Endothelial cell of umbilical vein (primary cell): ENCODE data around the gene CFAP97. TPM values are rescaled to one million over a fixed set of nuclear protein-coding genes. Genes with fewer than 3 reads are reported as not detected.

ENCODE experiments used
- BruUV-seq: library from RNA; stranded (reverse); fragments of 400-500 nt; replicated peaks from 2 replicates; lab custom pipeline; 2021; lab: Mats Ljungman, UMichigan
- CTCF ChIA-PET: fragments of 300-600, 350-600 bp; sonication (Branson Sonifier 250); formaldehyde crosslinking; loops from one replicate; lab custom pipeline; 2021; ENCODE audit warnings: antibody characterized with exemption, inconsistent platforms; lab: Charles Lee
- POLR2A ChIA-PET: fragments of 300-600, 350-600 bp; sonication (Branson Sonifier 250); formaldehyde crosslinking; loops from one replicate; lab custom pipeline; 2021; ENCODE audit warnings: antibody characterized with exemption, inconsistent platforms; lab: Charles Lee
- DNase-seq: peaks from one replicate; pipeline ENCODE4 v3.0.0-alpha.2; 2011; ENCODE audit warnings: low read depth, low spot score
- FAIRE-seq: peaks from 2 replicates; lab custom pipeline; 2011; peaks lifted over from hg19 to GRCh38; lab: Jason Lieb, UNC
- H2AFZ ChIP-seq: 2 replicates; pipeline ENCODE4 v1.6.0; 2012; ENCODE audit warnings: low read depth, low read length, control low read depth, inconsistent platforms
- H3K27ac ChIP-seq: 2 replicates; pipeline ENCODE4 v1.5.1; 2011; ENCODE audit warnings: low read depth, mild to moderate bottlenecking, control low read depth, low read length, moderate library complexity; ENCODE audit not compliant: insufficient read depth
- H3K27me3 ChIP-seq, 2 experiments: 2 replicates each; pipeline versions ENCODE4 v1.6.0 to v1.6.1; 2011; ENCODE audit warnings: low read length in 2 of 2, mixed read lengths in 1 of 2; ENCODE audit not compliant: control insufficient read depth in 2 of 2, insufficient read depth in 2 of 2
- H3K36me3 ChIP-seq, 2 experiments: 2 replicates in 1 of 2; 3 replicates in 1 of 2; pipeline ENCODE4 v1.5.1; 2011; ENCODE audit warnings: low read length in 2 of 2, mild to moderate bottlenecking in 1 of 2, moderate library complexity in 1 of 2; ENCODE audit not compliant: control insufficient read depth in 2 of 2, insufficient read depth in 2 of 2; ENCODE audit errors: extremely low read depth in 1 of 2
- H3K4me1 ChIP-seq: 3 replicates; pipeline ENCODE4 v1.5.1; 2011; ENCODE audit warnings: mild to moderate bottlenecking, low read length; ENCODE audit not compliant: control insufficient read depth, insufficient read depth; ENCODE audit errors: extremely low read depth
- H3K4me2 ChIP-seq: 2 replicates; pipeline ENCODE4 v1.6.1; 2011; ENCODE audit warnings: low read length, control low read depth, mixed read lengths; ENCODE audit not compliant: insufficient read depth
- H3K4me3 ChIP-seq, 3 experiments: fragments of 200-600 bp in 1 of 3; sonication (generic), shearing (Covaris generic) in 1 of 3; replicated peaks in 1 of 3; 2 replicates each; pipeline ENCODE4 v1.5.1; 2011 to 2016; ENCODE audit warnings: control low read depth in 3 of 3, low read length in 3 of 3, mild to moderate bottlenecking in 2 of 3, inconsistent platforms in 1 of 3, low read depth in 1 of 3, moderate library complexity in 1 of 3; ENCODE audit not compliant: insufficient read depth in 1 of 3
- H3K79me2 ChIP-seq: 2 replicates; pipeline ENCODE4 v1.6.0; 2012; ENCODE audit warnings: low read length, inconsistent platforms; ENCODE audit not compliant: control insufficient read depth, insufficient read depth
- H3K9ac ChIP-seq: replicated peaks from 2 replicates; pipeline ENCODE3; 2011; ENCODE audit warnings: low read length, control low read depth; ENCODE audit not compliant: insufficient read depth; ENCODE audit errors: extremely low read depth
- H3K9me1 ChIP-seq: replicated peaks from 3 replicates; pipeline ENCODE4 v1.6.0; 2011; ENCODE audit warnings: mild to moderate bottlenecking, low read length; ENCODE audit not compliant: control insufficient read depth, insufficient read depth; ENCODE audit errors: extremely low read depth
- H3K9me3 ChIP-seq: replicated peaks from 2 replicates; pipeline ENCODE4 v1.5.1; 2012; ENCODE audit warnings: low read length, inconsistent platforms; ENCODE audit not compliant: control insufficient read depth, insufficient read depth
- H4K20me1 ChIP-seq: replicated peaks from 2 replicates; pipeline ENCODE3; 2011; ENCODE audit warnings: mild to moderate bottlenecking, low read length; ENCODE audit not compliant: control insufficient read depth, insufficient read depth; ENCODE audit errors: extremely low read depth
- EZH2 ChIP-seq: IDR thresholded peaks from 2 replicates; pipeline ENCODE4 v1.6.1; 2012; ENCODE audit warnings: borderline replicate concordance, low read depth, mild to moderate bottlenecking, moderate library complexity, low read length, inconsistent platforms; ENCODE audit not compliant: severe bottlenecking
- FOS ChIP-seq: IDR thresholded peaks from 2 replicates; pipeline ENCODE4 v1.6.1; 2011; ENCODE audit warnings: mild to moderate bottlenecking, low read length, moderate library complexity, borderline replicate concordance; ENCODE audit not compliant: insufficient read depth
- GATA2 ChIP-seq: IDR thresholded peaks from 2 replicates; pipeline ENCODE4 v1.7.0; 2011; ENCODE audit warnings: low read depth, mild to moderate bottlenecking, moderate library complexity, mixed read lengths, low read length; ENCODE audit not compliant: insufficient read length, insufficient read depth
- JUN ChIP-seq: IDR thresholded peaks from 2 replicates; pipeline ENCODE4 v1.6.1; 2011; ENCODE audit warnings: borderline replicate concordance, low read depth; ENCODE audit not compliant: insufficient read length, insufficient read depth
- MYC ChIP-seq: IDR thresholded peaks from one replicate; pipeline ENCODE4 v1.6.1; 2011; ENCODE audit warnings: mild to moderate bottlenecking, low read depth, low read length
- POLR2A ChIP-seq: IDR thresholded peaks from 2 replicates; pipeline ENCODE4 v1.6.1; 2012; ENCODE audit warnings: low read depth, mild to moderate bottlenecking, control low read depth, low read length
- POLR2AphosphoS5 ChIP-seq: IDR thresholded peaks from 2 replicates; pipeline ENCODE4 v1.6.1; 2012; ENCODE audit warnings: low read depth, mild to moderate bottlenecking, control low read depth, low read length, moderate library complexity; ENCODE audit not compliant: insufficient read depth
- dilution Hi-C: fragments of 300-500 bp; cut with MboI; formaldehyde crosslinking; loops from one replicate; pipeline ENCODE4 v1.15.0; 2019; ENCODE audit warnings: low sequenced_read_pairs; ENCODE audit not compliant: extremely low pct_ligation_motif_present
- intact Hi-C: fragments of 100-400 bp; cut with micrococcal nuclease; formaldehyde crosslinking; loops from one replicate; pipeline ENCODE4 v1.10.0; 2022
- polyA plus RNA-seq, 4 experiments: library from polyadenylated mRNA; depleted of rRNA in 3 of 4; stranded (reverse) in 3 of 4; unstranded in 1 of 4; fragments of >200 nt; gene quantifications; 2 replicates each; pipeline versions ENCODE4 v1.2.1 to v1.2.3, GENCODE V29; 2011 to 2012; ENCODE audit warnings: missing spikeins in 1 of 4
- total RNA-seq: library from RNA; stranded (reverse); gene quantifications from 2 replicates; pipeline ENCODE4 v1.2.3, GENCODE V29; 2021
- TF ChIP-seq, protein P1 (sequence below), 2 donors: IDR thresholded peaks; 1 replicate in 1 of 2; 2 replicates in 1 of 2; pipeline ENCODE4 v1.5.1; 2011; ENCODE audit warnings: low read length in 2 of 2, mild to moderate bottlenecking in 2 of 2, moderate library complexity in 2 of 2, control low read depth in 1 of 2, inconsistent platforms in 1 of 2, low read depth in 1 of 2; ENCODE audit not compliant: insufficient read depth in 1 of 2; ENCODE audit errors: extremely low read depth in 1 of 2
- TF ChIP-seq, protein P2 (sequence below): IDR thresholded peaks from 2 replicates; pipeline ENCODE4 v1.6.1; 2011; ENCODE audit not compliant: insufficient read depth, insufficient read length

The CFAP97 gene
- total and polyA plus RNA-seq, 2 donors (not counting 3 experiments of a cell fraction or from before 2014, with no cell fraction given) = 5.3 to 22.4 TPM

DNA sequence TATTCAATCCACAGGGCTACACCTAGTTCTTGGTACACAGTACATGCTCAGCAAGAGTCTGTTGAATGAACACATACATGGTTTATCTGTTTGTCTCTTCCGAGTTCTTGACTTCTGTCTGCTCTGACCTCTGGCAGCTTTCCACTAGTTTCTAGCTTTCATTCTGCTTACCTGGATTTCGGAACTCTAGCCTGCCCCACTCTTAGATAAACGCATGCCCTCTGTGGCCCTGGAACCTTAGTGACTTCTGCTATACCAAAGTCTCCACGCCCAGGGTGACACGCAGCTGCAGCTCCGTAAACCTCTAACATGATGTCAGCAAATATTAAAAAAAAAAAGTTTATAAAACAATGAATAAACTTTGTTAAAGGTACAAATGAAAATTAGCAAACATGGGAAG is 62.0 kb downstream of the CFAP97 start:
- Histone ChIP-seq H3K4me3 (no peak overlapping the region), H3K9me3 (no peaks in the 10 kb centered on the region), H3K27ac (no peak overlapping the region), H3K27me3 (no peaks in the 10 kb centered on the region), H3K4me1 (peaks cover 13% of the 10 kb centered on the region), H4K20me1 (no peaks in the 10 kb centered on the region), H3K9me1 (no peaks in the 10 kb centered on the region), H3K79me2 (no peaks in the 10 kb centered on the region), H3K9ac (no peak overlapping the region), H3K4me2 (no peak overlapping the region), H2AFZ (no peak overlapping the region), H3K36me3 (no peaks in the 10 kb centered on the region)
- intact Hi-C loops (loop anchor here (2.0 to 10.0 kb wide), 5 partner anchors 61 to 896 kb away; partner anchors contain the start of genes CASP3, CFAP97 and PRIMPOL), dilution Hi-C loops (no loop called here)
- no TSS peak for BruUV-seq
- CTCF ChIA-PET = interaction anchor here (1.1 to 2.7 kb wide), 4 partner anchors 16 to 896 kb away, joined by 3 to 16 read pairs (median 4); no protein-coding TSS in a partner anchor
- POLR2A ChIA-PET = no interaction called here
- FAIRE-seq (no peak), DNase-seq (no peak)
- TF ChIP-seq POLR2AphosphoS5 (no peak), MYC (no peak)

- no TSS peak for BruUV-seq
- no peak overlapping the region for H2AFZ ChIP-seq
- H3K36me3 ChIP-seq = no peaks in the 10 kb centered on the region
Measured at GRCh38 chr4:185139736-185140135, 64.1 kb downstream of the CFAP97 start.

More at GRCh38 chr4:185139736-185140135, 64.1 kb downstream of the CFAP97 start:
- Histone ChIP-seq H3K9me3 (no peaks in the 10 kb centered on the region), H3K27me3 (no peaks in the 10 kb centered on the region), H3K9ac (no peak overlapping the region), H3K4me2 (no peak overlapping the region), H3K27ac (no peak overlapping the region), H3K4me3 (no peak overlapping the region), H3K9me1 (no peaks in the 10 kb centered on the region), H3K79me2 (no peaks in the 10 kb centered on the region), H3K4me1 (peaks cover 13% of the 10 kb centered on the region), H4K20me1 (no peaks in the 10 kb centered on the region)
- FAIRE-seq (no peak), DNase-seq (no peak)
- TF ChIP-seq EZH2 = no peak
- TF ChIP-seq, protein P1, sequence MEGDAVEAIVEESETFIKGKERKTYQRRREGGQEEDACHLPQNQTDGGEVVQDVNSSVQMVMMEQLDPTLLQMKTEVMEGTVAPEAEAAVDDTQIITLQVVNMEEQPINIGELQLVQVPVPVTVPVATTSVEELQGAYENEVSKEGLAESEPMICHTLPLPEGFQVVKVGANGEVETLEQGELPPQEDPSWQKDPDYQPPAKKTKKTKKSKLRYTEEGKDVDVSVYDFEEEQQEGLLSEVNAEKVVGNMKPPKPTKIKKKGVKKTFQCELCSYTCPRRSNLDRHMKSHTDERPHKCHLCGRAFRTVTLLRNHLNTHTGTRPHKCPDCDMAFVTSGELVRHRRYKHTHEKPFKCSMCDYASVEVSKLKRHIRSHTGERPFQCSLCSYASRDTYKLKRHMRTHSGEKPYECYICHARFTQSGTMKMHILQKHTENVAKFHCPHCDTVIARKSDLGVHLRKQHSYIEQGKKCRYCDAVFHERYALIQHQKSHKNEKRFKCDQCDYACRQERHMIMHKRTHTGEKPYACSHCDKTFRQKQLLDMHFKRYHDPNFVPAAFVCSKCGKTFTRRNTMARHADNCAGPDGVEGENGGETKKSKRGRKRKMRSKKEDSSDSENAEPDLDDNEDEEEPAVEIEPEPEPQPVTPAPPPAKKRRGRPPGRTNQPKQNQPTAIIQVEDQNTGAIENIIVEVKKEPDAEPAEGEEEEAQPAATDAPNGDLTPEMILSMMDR (IDR thresholded peaks at IDR 0.05; ENCODE audit: extremely low read depth in 1 of 2, insufficient read depth in 1 of 2, low read depth in 1 of 2, low read length in 2 of 2) = no peak
- TF ChIP-seq POLR2A = no peak
- TF ChIP-seq MYC = no peak
- no peak for TF ChIP-seq POLR2AphosphoS5
- TF ChIP-seq, protein P2, sequence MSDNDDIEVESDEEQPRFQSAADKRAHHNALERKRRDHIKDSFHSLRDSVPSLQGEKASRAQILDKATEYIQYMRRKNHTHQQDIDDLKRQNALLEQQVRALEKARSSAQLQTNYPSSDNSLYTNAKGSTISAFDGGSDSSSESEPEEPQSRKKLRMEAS = no peak
- no peak for TF ChIP-seq GATA2
- no peak for TF ChIP-seq FOS
- no peak for TF ChIP-seq JUN
- CTCF ChIA-PET = interaction anchor here (0.5 to 1.5 kb wide), 4 partner anchors 100 to 898 kb away, joined by 3 to 7 read pairs (median 4); no protein-coding TSS in a partner anchor
- POLR2A ChIA-PET = no interaction called here
- dilution Hi-C loops = no loop called here
- intact Hi-C loops = loop anchor here (5.0 to 10.0 kb wide), 4 partner anchors 63 to 898 kb away; partner anchors contain the start of genes CASP3, CFAP97 and PRIMPOL
